GM23338 (cell line): ENCODE measurements around the gene USP17L18.
"Not testable (repeated sequence)": the region's sequence is repeated elsewhere in the genome, so short reads cannot be mapped to it uniquely, and the experiment has no call there.

Experiments used
- CREB1 ChIP-seq: fragments of 250-450 bp; sonication (Bioruptor Pico); IDR thresholded peaks from 2 replicates; pipeline ENCODE4 v1.5.0; 2020; ENCODE audit warnings: low read depth, mild to moderate bottlenecking, moderate library complexity
- EZH2 ChIP-seq: fragments of 200-600 bp; sonication (generic); IDR thresholded peaks from one replicate; pipeline ENCODE4 v1.8.0; 2017; ENCODE audit warnings: antibody characterized with exemption, mild to moderate bottlenecking, low read depth; ENCODE audit not compliant: unreplicated experiment
- EZH2phosphoT487 ChIP-seq: fragments of 200-600 bp; sonication (generic); IDR thresholded peaks from one replicate; pipeline ENCODE4 v1.8.1; 2018; ENCODE audit warnings: antibody characterized with exemption; ENCODE audit not compliant: unreplicated experiment
- NANOG ChIP-seq: IDR thresholded peaks from 2 replicates; pipeline ENCODE4 v1.6.1; 2016; ENCODE audit warnings: antibody characterized with exemption, borderline replicate concordance
- POLR2AphosphoS5 ChIP-seq: IDR thresholded peaks from 2 replicates; pipeline ENCODE4 v1.6.1; 2016; ENCODE audit warnings: antibody characterized with exemption, low read depth
- STAT1 ChIP-seq: IDR thresholded peaks from one replicate; pipeline ENCODE4 v1.6.1; 2016; ENCODE audit warnings: antibody characterized with exemption; ENCODE audit not compliant: unreplicated experiment
- TF ChIP-seq, protein P1 (sequence below), 2 experiments: fragments of 200-600 bp in 1 of 2; sonication (generic) in 1 of 2; conservative IDR thresholded peaks; 2 replicates each; pipeline versions ENCODE4 v1.5.1 to v1.6.1; 2016 to 2017; ENCODE audit warnings: antibody characterized with exemption in 2 of 2, low read depth in 2 of 2, mild to moderate bottlenecking in 2 of 2, moderate library complexity in 1 of 2
- TF ChIP-seq, protein P2 (sequence below): IDR thresholded peaks from one replicate; pipeline ENCODE4 v1.6.1; 2018; ENCODE audit warnings: antibody characterized with exemption; ENCODE audit not compliant: unreplicated experiment

DNA sequence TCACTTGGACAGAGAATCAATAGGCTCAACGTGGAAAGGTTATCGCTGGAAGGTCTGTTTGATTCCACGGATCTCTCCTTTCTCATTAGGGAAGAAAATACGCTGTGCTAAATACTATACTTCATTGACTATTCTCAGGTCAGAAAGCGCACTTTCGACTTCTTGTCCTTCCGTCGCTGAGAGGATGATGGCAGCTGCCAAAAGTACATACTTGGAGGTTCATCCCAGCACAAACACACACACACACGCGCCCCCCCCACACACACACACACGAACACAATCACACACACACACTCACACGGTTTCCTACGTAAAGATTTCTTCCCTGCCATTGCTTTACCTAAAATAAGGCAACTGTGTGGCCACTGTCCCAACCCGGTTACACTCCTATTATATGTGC is 33.7 kb upstream of the USP17L18 start:
- TF ChIP-seq, protein P1, sequence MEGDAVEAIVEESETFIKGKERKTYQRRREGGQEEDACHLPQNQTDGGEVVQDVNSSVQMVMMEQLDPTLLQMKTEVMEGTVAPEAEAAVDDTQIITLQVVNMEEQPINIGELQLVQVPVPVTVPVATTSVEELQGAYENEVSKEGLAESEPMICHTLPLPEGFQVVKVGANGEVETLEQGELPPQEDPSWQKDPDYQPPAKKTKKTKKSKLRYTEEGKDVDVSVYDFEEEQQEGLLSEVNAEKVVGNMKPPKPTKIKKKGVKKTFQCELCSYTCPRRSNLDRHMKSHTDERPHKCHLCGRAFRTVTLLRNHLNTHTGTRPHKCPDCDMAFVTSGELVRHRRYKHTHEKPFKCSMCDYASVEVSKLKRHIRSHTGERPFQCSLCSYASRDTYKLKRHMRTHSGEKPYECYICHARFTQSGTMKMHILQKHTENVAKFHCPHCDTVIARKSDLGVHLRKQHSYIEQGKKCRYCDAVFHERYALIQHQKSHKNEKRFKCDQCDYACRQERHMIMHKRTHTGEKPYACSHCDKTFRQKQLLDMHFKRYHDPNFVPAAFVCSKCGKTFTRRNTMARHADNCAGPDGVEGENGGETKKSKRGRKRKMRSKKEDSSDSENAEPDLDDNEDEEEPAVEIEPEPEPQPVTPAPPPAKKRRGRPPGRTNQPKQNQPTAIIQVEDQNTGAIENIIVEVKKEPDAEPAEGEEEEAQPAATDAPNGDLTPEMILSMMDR (conservative IDR thresholded peaks at IDR 0.05; ENCODE audit: low read depth in 2 of 2), result not testable (repeated sequence)
- TF ChIP-seq EZH2, NANOG, STAT1, POLR2AphosphoS5, CREB1, EZH2phosphoT487: not testable (repeated sequence)
- TF ChIP-seq, protein P2, sequence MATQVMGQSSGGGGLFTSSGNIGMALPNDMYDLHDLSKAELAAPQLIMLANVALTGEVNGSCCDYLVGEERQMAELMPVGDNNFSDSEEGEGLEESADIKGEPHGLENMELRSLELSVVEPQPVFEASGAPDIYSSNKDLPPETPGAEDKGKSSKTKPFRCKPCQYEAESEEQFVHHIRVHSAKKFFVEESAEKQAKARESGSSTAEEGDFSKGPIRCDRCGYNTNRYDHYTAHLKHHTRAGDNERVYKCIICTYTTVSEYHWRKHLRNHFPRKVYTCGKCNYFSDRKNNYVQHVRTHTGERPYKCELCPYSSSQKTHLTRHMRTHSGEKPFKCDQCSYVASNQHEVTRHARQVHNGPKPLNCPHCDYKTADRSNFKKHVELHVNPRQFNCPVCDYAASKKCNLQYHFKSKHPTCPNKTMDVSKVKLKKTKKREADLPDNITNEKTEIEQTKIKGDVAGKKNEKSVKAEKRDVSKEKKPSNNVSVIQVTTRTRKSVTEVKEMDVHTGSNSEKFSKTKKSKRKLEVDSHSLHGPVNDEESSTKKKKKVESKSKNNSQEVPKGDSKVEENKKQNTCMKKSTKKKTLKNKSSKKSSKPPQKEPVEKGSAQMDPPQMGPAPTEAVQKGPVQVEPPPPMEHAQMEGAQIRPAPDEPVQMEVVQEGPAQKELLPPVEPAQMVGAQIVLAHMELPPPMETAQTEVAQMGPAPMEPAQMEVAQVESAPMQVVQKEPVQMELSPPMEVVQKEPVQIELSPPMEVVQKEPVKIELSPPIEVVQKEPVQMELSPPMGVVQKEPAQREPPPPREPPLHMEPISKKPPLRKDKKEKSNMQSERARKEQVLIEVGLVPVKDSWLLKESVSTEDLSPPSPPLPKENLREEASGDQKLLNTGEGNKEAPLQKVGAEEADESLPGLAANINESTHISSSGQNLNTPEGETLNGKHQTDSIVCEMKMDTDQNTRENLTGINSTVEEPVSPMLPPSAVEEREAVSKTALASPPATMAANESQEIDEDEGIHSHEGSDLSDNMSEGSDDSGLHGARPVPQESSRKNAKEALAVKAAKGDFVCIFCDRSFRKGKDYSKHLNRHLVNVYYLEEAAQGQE, result not testable (repeated sequence)
